GM18519 (cell line): Measurements from ENCODE around the gene DDX31.
"Not testable (repeated sequence)": the region's sequence is repeated elsewhere in the genome, so short reads cannot be mapped to it uniquely, and the experiment has no call there.

Source experiments
- ATAC-seq: cut with Tn5 transposase; IDR thresholded peaks from one replicate; pipeline ENCODE4 v1.9.1; 2021; ENCODE audit warnings: mild to moderate bottlenecking, moderate library complexity; ENCODE audit not compliant: unreplicated experiment, low FRiP score

The DDX31 gene

GRCh38 chr9:132669698-132670456 is at the start of gene DDX31:
Gene DDX31 (minus strand): TSS chr9:132669983. CDS start chr9:132669934, 49 bp downstream.
- no peak for ATAC-seq

GRCh38 chr9:132718381-132718928 is 48.7 kb upstream of the DDX31 start:
- ATAC-seq = not testable (repeated sequence)

GRCh38 chr9:132717326-132717945 is 47.7 kb upstream of the DDX31 start:
- no peak for ATAC-seq

GRCh38 chr9:132716007-132716406 is 46.2 kb upstream of the DDX31 start:
- ATAC-seq = no peak

GRCh38 chr9:132712753-132713152 is 43.0 kb upstream of the DDX31 start:
- no peak for ATAC-seq

GRCh38 chr9:132711846-132712245 is 42.1 kb upstream of the DDX31 start:
- no peak for ATAC-seq

GRCh38 chr9:132711152-132711551 is 41.4 kb upstream of the DDX31 start:
- not testable (repeated sequence) for ATAC-seq

GRCh38 chr9:132710333-132710732 is 40.5 kb upstream of the DDX31 start:
- no peak for ATAC-seq

GRCh38 chr9:132708769-132709430 is 39.1 kb upstream of the DDX31 start:
- ATAC-seq = no peak

- no peak for ATAC-seq
Measured at GRCh38 chr9:132708239-132708638, 38.5 kb upstream of the DDX31 start.

- ATAC-seq = no peak
Measured at GRCh38 chr9:132703336-132703735, 33.6 kb upstream of the DDX31 start.

GRCh38 chr9:132702254-132702653 is 32.5 kb upstream of the DDX31 start:
- no peak for ATAC-seq

- ATAC-seq = no peak
Measured at GRCh38 chr9:132699956-132700355, 30.2 kb upstream of the DDX31 start.

GRCh38 chr9:132698989-132699388 is 29.2 kb upstream of the DDX31 start:
- no peak for ATAC-seq

- ATAC-seq = no peak
Measured at GRCh38 chr9:132697230-132697629, 27.4 kb upstream of the DDX31 start.

- no peak for ATAC-seq
Measured at GRCh38 chr9:132694144-132694543, 24.4 kb upstream of the DDX31 start.

GRCh38 chr9:132690696-132691095 is 20.9 kb upstream of the DDX31 start:
- no peak for ATAC-seq

GRCh38 chr9:132683873-132684272 is 14.1 kb upstream of the DDX31 start:
- ATAC-seq = no peak

- no peak for ATAC-seq
Measured at GRCh38 chr9:132681561-132681960, 11.8 kb upstream of the DDX31 start.

GRCh38 chr9:132679946-132680625 is 10.3 kb upstream of the DDX31 start:
- no peak for ATAC-seq

GRCh38 chr9:132677976-132678375 is 8.2 kb upstream of the DDX31 start:
- ATAC-seq = no peak
